Testis (tissue), 3 donors: ENCODE data around the gene SUPT20HL2. TPM values are rescaled to one million over a fixed set of nuclear protein-coding genes. Genes with fewer than 3 reads are reported as not detected.

Experiments used
- polyA plus RNA-seq: library from polyadenylated mRNA; stranded (reverse); fragments of 350-450 nt; fragmentation: Illumina TruSeq; extraction: RNeasy Lipid Tissue Mini Kit (QIAGEN cat#74804); gene quantifications from one replicate; pipeline ENCODE4 v1.2.3, GENCODE V29; 2014; ENCODE audit warnings: low read depth, low replicate concordance; ENCODE audit not compliant: insufficient read depth
- total RNA-seq, 2 donors: library from RNA; depleted of rRNA; stranded (reverse); fragments of >200 nt; gene quantifications; one replicate each; pipeline ENCODE4 v1.2.3, GENCODE V29; 2016

The SUPT20HL2 gene
- total and polyA plus RNA-seq, 3 donors from 2014 or later: 2.0 to 17.1 (median 17.0) TPM

Other genes starting within 250 kb of the SUPT20HL2 start
- 10 to 100 TPM; 38.5 to 45.1 TPM for gene ZFX, start 164.3 kb downstream of the SUPT20HL2 start, total RNA-seq
- gene ZFX, start 164.3 kb downstream of the SUPT20HL2 start, polyA plus RNA-seq: 10.8 TPM
- gene SUPT20HL1, start 46.6 kb upstream of the SUPT20HL2 start, total RNA-seq: 1 to 10 TPM; 1.5 to 3.1 TPM
- gene SUPT20HL1, start 46.6 kb upstream of the SUPT20HL2 start, polyA plus RNA-seq: 0.99 TPM
- 10 to 100 TPM; 71.1 to 74.8 TPM for gene PDK3, start 151.2 kb upstream of the SUPT20HL2 start, total RNA-seq
- 28.1 TPM for gene PDK3, start 151.2 kb upstream of the SUPT20HL2 start, polyA plus RNA-seq